NCI-H1092 (cell line): Measurements from ENCODE around the gene KCNJ16.

Experiments used
- DNase-seq: peaks from one replicate; lab custom pipeline; 2025; lab: John Stamatoyannopoulos, UW

KCNJ16 gene

DNA sequence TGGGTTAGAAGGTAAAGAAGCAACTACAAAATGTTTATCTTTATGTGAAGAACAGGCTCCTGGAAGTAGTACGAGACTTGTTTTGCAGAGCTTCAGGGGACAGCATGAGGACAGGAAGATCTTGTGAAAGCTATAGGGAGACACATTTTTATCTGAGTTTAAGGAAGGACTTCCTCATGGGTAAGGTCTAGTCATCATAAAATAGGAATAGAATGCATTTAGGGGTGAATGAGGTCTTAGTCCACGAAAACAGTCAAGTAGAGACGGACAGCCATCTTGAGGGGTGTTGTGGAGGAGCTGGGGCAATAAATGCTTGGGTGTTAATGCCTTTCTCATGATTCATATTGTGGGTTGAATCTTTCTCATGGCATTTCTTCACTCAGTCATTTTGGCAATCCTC is 24.3 kb downstream of the KCNJ16 start:
- DNase-seq, result no peak

- no peak for DNase-seq
Measured at GRCh38 chr17:70099884-70100283, 24.9 kb downstream of the KCNJ16 start.

GRCh38 chr17:70100983-70101382 is 26.0 kb downstream of the KCNJ16 start:
- no peak for DNase-seq

- no peak for DNase-seq
Measured at GRCh38 chr17:70102531-70102930, 27.5 kb downstream of the KCNJ16 start.

DNA sequence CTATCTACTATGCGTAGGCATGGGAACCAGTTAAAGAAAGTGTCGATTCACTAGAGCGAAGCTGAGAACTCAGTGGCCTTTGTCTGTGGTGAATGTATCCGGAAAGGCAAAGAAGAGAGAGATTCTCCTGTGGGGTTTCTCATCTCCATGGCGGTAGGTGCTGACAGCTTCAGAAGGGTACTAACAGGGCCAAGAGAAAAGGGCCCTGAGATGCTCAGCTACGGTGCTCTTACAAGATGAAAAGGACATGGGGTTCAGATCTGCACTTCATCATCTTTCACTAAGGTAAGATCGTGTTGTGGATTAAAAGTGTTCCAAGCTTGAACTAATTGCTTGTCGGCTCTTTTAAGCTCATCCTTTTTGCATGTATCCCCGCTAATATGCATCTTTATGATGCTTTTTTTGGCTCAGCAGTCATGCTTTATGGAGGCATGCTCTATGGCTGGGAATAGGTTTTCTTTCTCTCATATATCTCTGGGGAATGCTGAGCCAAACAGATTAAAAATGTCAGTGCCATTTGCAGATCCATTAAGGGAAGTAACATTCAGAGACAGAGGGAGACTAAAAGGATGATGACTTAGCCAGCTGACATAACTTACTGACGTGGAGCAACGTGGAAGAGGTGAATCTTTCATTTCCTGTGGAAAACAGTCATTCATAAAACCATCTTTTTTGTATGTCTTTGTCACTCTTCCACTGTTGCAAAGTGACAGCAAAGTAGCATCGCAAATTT is 29.9 kb downstream of the KCNJ16 start:
- no peak for DNase-seq

- no peak for DNase-seq
Measured at GRCh38 chr17:70105641-70106040, 30.6 kb downstream of the KCNJ16 start.

GRCh38 chr17:70106551-70106950 is 31.5 kb downstream of the KCNJ16 start:
- no peak for DNase-seq

GRCh38 chr17:70107441-70107840 is 32.4 kb downstream of the KCNJ16 start:
- DNase-seq, result no peak

DNA sequence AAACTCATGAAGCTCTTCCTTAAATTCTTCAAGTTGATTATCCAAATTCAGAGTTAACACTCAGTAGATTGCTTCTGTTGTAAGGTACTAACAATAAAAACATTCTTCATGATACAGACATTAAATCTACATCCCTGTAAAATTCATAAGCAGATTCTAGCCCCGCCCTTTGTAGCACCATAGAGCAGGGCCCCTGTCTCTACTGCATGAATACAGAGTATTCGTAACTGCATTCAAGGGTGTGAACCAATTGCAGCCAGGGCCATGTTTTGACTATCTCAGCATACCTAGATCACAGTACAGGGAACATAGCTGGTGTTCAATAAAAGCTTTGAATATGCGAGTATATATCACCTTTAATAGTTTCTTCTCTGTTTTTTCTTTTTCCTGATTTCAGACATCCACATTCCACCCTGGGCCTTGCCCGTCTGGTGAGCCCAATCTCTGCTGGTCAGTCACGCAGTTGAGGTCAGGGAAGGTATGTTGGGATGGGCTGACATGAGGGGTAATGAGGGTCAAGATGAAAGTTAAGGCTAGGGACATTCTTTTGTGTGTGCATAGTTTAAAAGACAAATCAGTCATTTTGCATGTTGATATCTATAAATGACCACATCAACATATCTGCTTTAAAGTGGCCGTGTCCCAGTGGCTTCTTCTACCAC is 33.0 kb downstream of the KCNJ16 start:
- no peak for DNase-seq

- DNase-seq, result no peak
Measured at GRCh38 chr17:70109497-70109896, 34.5 kb downstream of the KCNJ16 start.

GRCh38 chr17:70110443-70110880 is 35.4 kb downstream of the KCNJ16 start:
- no peak for DNase-seq

GRCh38 chr17:70111201-70111600 is 36.2 kb downstream of the KCNJ16 start:
- no peak for DNase-seq

DNA sequence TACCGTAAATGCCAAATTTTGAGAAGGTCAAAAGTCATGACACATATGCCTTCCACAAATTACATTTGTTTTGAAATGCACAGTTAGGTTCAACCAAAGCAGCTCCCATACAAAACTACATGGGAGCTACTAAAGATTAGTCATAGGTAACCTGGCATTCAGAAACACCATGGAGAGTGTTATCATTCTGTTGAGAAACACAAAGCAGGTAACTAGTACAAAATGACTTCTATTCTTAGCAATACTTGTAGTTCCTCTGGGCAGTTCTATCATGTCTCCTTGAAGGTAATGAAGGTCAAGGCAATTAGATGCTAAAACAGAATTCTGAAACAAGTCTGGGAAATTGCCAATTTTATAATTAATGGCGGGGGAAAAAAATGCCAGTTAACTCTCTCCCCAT is 39.4 kb downstream of the KCNJ16 start:
- DNase-seq, result no peak

GRCh38 chr17:70115126-70115525 is 40.1 kb downstream of the KCNJ16 start:
- no peak for DNase-seq

- DNase-seq, result no peak
Measured at GRCh38 chr17:70116919-70117318, 41.9 kb downstream of the KCNJ16 start.

- DNase-seq, result no peak
Measured at GRCh38 chr17:70119545-70119944, 44.5 kb downstream of the KCNJ16 start.

DNA sequence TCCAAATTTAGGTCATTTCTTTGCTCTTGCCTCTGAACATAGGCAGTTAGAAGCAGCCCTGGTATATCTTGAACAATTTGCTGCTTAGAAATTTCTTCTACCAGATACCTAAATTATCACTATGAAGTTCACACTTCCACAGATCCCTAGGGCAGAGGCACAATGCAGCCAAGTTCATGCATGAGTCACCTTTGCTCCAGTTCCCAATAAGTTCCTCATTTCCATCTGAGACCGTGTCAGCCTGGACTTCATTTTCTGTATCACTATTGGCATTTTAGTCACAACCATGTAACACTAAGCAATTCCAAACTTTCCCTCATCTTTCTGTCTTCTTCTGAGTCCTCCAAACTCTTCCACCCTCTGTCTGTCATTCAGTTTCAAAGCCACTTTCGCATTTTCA is 45.0 kb downstream of the KCNJ16 start:
- no peak for DNase-seq

- no peak for DNase-seq
Measured at GRCh38 chr17:70120425-70120824, 45.4 kb downstream of the KCNJ16 start.

DNA sequence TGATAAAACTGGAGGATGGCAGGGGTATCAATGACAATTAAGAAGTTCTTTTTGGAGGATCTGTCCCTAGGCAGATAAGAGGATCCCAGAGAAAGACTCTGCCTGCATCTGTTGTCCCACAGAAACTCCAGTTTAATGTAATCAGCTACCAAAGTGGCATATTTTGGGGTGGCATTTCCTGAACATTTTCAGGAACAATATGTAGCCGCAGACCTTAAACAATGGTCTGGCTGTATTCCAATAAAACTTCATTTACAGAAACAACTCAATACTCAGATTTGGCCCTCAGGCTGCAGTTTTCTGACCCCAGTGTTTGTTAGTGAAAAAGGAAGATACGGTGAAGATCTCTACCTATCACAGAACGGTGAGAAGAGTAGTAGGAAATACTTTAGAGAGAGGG is 46.1 kb downstream of the KCNJ16 start:
- no peak for DNase-seq

DNA sequence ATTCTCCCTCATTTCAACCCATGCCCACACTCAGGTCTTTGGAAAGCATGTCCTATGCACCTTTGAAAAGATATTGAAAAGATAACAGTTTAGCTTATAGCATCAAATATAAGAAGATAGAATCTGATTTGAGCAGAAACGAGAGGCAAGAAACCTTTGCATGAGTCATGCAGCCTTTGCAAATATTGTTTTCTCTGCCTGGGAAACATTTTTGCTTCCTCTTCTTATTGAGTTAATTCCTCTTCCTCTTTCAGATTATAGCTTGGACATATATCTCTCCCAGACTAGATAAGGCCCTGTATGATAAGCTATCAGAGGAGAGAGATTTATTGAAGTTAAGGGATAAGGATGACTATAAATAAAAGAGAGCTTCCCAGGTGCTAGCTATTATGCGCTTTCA is 48.2 kb downstream of the KCNJ16 start:
- DNase-seq, result no peak

- no peak for DNase-seq
Measured at GRCh38 chr17:70124723-70125122, 49.7 kb downstream of the KCNJ16 start.

DNA sequence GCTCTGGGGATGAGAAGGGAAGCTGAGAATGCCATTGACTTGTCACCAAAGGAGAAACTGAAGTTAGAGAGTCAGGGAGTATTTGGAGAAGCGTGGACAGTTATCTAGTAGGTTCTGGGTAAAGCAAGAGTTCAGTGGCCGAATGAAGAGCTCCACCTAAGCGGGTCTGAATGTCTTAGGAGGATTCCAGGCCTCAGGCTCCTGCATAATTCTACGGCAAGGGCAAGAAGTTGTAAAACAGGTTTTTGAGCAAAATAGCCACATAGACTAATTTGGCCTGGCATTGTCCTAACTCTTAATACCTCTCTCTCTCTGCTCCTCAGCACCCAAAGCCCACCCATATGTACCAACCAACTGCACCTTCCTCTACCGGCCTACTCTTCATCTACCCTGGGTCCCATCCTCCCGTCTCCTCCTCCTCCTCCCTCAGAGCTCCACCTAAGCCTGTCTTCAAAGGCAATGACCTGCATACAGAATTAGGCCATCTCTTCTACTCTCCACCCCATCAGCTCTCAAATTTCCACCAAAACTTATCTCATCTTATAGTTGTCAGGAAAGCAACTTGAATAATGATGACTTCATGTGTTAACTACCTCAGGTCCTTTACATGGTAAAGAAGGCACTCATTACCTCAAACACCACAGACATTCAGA is 52.3 kb downstream of the KCNJ16 start:
- DNase-seq, result no peak

DNA sequence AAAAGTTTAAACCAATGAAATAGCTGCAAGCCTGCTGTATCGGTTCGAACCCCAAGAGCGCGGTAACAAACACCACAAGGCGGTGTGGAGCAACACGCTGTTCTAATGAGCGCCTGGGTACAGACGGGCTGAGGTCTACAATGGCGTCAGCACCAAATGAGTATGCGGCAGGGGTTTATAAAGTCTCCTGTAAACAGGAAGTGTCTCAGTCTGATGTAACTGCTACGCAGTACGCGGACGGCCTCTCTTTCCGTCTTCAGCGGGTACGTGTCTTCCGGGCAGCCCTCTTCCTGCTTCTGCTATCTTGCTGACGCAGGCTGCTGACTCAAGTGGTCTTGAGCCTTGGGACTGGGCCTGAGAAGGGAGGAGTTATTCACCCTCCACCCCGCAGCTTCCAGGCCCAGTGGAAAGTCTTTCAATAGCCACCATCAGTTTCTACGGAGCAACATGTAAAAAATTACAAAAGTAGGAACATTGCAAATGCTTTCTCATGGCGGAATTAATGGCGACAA is 53.8 kb downstream of the KCNJ16 start:
- DNase-seq, result no peak
